ENCODE data around the gene THAP7. TPM values are rescaled to one million over a fixed set of nuclear protein-coding genes. Genes with fewer than 3 reads are reported as not detected.

THAP7 gene
- total RNA-seq, 1 experiment from 2014 or later: 19.3 TPM

GRCh38 chr22:21045585-21046294 is 43.8 kb upstream of the THAP7 start, which contains the start of gene LRRC74B (continued):
- no peak for TF ChIP-seq ZNF532 (CRISPR knock-in tag; IDR thresholded peaks at IDR 0.05; ENCODE audit: borderline replicate concordance)
- no peak for TF ChIP-seq ZNF232 (CRISPR knock-in tag; IDR thresholded peaks at IDR 0.05)
- TF ChIP-seq CBFB (CRISPR knock-in tag; IDR thresholded peaks at IDR 0.05; ENCODE audit: low read depth): no peak
- peak; percentile 48; the same call in 1 of the 2 replicates for TF ChIP-seq MAX (CRISPR knock-in tag; IDR thresholded peaks at IDR 0.05)
- no peak for TF ChIP-seq ZNF425 (CRISPR knock-in tag; conservative IDR thresholded peaks at IDR 0.05)
- TF ChIP-seq SP1 (CRISPR knock-in tag; conservative IDR thresholded peaks at IDR 0.05): peak; percentile 58; the same call in 1 of the 2 replicates

GRCh38 chr22:21044931-21045584 is 43.1 kb upstream of the THAP7 start:
- peaks cover 23% of the 10 kb centered on the region for H3K27me3 Mint-ChIP-seq (ENCODE audit: low read depth)
- ATAC-seq (no peak), DNase-seq (ENCODE audit: low spot score) (no peak)
- no peaks in the 10 kb centered on the region for H3K9me3 Mint-ChIP-seq
- POLR2A ChIA-PET: interaction anchor here (1.0 kb wide), 1 partner anchor 24 kb away, joined by 3 read pairs; no protein-coding TSS in a partner anchor
- peaks cover 11% of the 10 kb centered on the region for H3K4me1 Mint-ChIP-seq
- peak overlapping the region; percentile 89 for H3K4me3 Mint-ChIP-seq
- no peak overlapping the region for H3K27ac Mint-ChIP-seq
- CTCF ChIA-PET: interaction anchor here (0.6 to 3.7 kb wide), 5 partner anchors 10 to 128 kb away, joined by 3 to 15 read pairs (median 7); partner anchors contain the start of gene CRKL
- H3K36me3 Mint-ChIP-seq: no peaks in the 10 kb centered on the region
- TF ChIP-seq SMAD4 (CRISPR knock-in tag; IDR thresholded peaks at IDR 0.05): no peak
- no peak for TF ChIP-seq ETV6 (CRISPR knock-in tag; IDR thresholded peaks at IDR 0.05)
- no peak for TF ChIP-seq NR1H2 (CRISPR knock-in tag; IDR thresholded peaks at IDR 0.05)
- TF ChIP-seq CDX4 (CRISPR knock-in tag; IDR thresholded peaks at IDR 0.05; ENCODE audit: borderline replicate concordance): no peak
- TF ChIP-seq IRF1 (CRISPR knock-in tag; IDR thresholded peaks at IDR 0.05): no peak
- no peak for TF ChIP-seq AFF4 (CRISPR knock-in tag; IDR thresholded peaks at IDR 0.05; ENCODE audit: borderline replicate concordance)
- TF ChIP-seq NR2C2 (CRISPR knock-in tag; IDR thresholded peaks at IDR 0.05): no peak
- no peak for TF ChIP-seq FOXP1 (CRISPR knock-in tag; IDR thresholded peaks at IDR 0.05; ENCODE audit: borderline replicate concordance)
- TF ChIP-seq KAT7 (CRISPR knock-in tag; IDR thresholded peaks at IDR 0.05; ENCODE audit: borderline replicate concordance): no peak
- no peak for TF ChIP-seq ZNF416 (CRISPR knock-in tag; IDR thresholded peaks at IDR 0.05)
- no peak for TF ChIP-seq USF1 (CRISPR knock-in tag; IDR thresholded peaks at IDR 0.05)
- TF ChIP-seq NFATC4 (CRISPR knock-in tag; IDR thresholded peaks at IDR 0.05): no peak
- TF ChIP-seq ZNF263 (CRISPR knock-in tag; IDR thresholded peaks at IDR 0.05; ENCODE audit: low read depth): no peak
- no peak for TF ChIP-seq ATF2 (CRISPR knock-in tag; IDR thresholded peaks at IDR 0.05; ENCODE audit: borderline replicate concordance, low read depth)

Measured in WTC11 (cell line).